Liver (tissue), 3 donors: Measurements from ENCODE around the gene HSDL2.

Source experiments
- FOXA2 ChIP-seq: IDR thresholded peaks from 2 replicates; pipeline ENCODE4 v1.6.1; 2016; ENCODE audit warnings: antibody characterized with exemption
- JUND ChIP-seq, 2 donors: IDR thresholded peaks; 2 replicates each; pipeline ENCODE4 v1.6.1; 2016; ENCODE audit warnings: antibody characterized with exemption in 2 of 2
- RAD21 ChIP-seq, 2 donors: IDR thresholded peaks; 2 replicates each; pipeline ENCODE4 v1.6.1; 2016; ENCODE audit warnings: antibody characterized with exemption in 2 of 2, mild to moderate bottlenecking in 2 of 2
- RXRA ChIP-seq, 2 donors: IDR thresholded peaks; 2 replicates each; pipeline ENCODE4 v1.6.1; 2017 to 2018; ENCODE audit warnings: antibody characterized with exemption in 2 of 2, mild to moderate bottlenecking in 1 of 2
- SP1 ChIP-seq: IDR thresholded peaks from 2 replicates; pipeline ENCODE4 v1.6.1; 2018; ENCODE audit warnings: antibody characterized with exemption, mild to moderate bottlenecking
- TAF1 ChIP-seq: conservative IDR thresholded peaks from 2 replicates; pipeline ENCODE4 v1.6.1; 2016; ENCODE audit warnings: antibody characterized with exemption, mild to moderate bottlenecking
- YY1 ChIP-seq: IDR thresholded peaks from 2 replicates; pipeline ENCODE4 v1.6.1; 2016; ENCODE audit warnings: antibody characterized with exemption, mild to moderate bottlenecking
- TF ChIP-seq, protein P1 (sequence below): fragments of 150-350 bp; IDR thresholded peaks from 2 replicates; pipeline ENCODE4 v1.5.1; 2017; ENCODE audit warnings: improper control_type of control experiment, low read depth, low read length; ENCODE audit not compliant: missing input control
- TF ChIP-seq, protein P2 (sequence below): IDR thresholded peaks from 2 replicates; pipeline ENCODE4 v1.6.1; 2016; ENCODE audit warnings: antibody characterized with exemption, mild to moderate bottlenecking
- TF ChIP-seq, protein P3 (sequence below): IDR thresholded peaks from 2 replicates; pipeline ENCODE4 v1.6.1; 2016; ENCODE audit warnings: antibody characterized with exemption
- TF ChIP-seq, protein P4 (sequence below): IDR thresholded peaks from 2 replicates; pipeline ENCODE4 v1.6.1; 2016; ENCODE audit warnings: antibody characterized with exemption
- TF ChIP-seq, protein P5 (sequence below): IDR thresholded peaks from 2 replicates; pipeline ENCODE4 v1.6.1; 2016; ENCODE audit warnings: antibody characterized with exemption
- donor health status: healthy.
- donor health status: healthy.

DNA sequence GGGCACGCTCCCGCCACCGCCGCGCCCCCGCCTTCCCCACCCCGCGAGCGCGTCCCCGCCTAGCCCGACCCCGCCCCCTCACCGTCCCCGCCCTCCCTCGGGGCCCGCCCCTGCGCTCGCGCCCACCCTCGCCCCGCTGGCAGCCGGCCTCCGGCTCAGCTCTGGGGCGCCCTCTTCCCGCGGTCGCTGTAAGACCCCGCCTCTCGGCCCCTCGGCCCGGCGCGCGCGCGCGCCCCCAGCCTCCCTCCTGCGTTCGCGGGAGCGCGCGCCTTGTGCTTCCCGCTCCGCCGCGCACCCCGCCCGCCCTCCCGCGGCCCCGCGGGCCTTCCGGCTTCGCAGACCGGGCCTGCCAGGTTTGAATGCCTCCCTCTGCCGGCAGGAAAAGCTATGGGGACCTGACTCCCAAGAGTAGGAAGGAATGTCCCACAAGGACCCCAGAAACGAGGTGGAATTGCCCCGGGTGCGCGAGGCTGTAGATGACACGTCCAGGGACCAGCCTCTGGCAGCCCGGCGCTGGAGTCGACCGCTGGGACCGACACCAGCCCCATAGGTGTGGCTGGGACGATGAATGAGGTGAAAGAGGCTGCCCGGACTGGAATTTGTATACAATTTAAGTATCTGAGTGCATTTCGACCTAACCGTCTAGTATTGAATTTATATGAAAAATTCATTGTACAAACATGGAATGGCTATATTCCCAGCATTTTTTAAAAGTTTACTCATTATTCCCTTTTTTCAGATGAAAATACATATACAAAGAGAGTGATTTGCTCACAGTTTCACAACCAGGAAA lies 46.1 kb upstream of the HSDL2 start:
- TF ChIP-seq, protein P1, sequence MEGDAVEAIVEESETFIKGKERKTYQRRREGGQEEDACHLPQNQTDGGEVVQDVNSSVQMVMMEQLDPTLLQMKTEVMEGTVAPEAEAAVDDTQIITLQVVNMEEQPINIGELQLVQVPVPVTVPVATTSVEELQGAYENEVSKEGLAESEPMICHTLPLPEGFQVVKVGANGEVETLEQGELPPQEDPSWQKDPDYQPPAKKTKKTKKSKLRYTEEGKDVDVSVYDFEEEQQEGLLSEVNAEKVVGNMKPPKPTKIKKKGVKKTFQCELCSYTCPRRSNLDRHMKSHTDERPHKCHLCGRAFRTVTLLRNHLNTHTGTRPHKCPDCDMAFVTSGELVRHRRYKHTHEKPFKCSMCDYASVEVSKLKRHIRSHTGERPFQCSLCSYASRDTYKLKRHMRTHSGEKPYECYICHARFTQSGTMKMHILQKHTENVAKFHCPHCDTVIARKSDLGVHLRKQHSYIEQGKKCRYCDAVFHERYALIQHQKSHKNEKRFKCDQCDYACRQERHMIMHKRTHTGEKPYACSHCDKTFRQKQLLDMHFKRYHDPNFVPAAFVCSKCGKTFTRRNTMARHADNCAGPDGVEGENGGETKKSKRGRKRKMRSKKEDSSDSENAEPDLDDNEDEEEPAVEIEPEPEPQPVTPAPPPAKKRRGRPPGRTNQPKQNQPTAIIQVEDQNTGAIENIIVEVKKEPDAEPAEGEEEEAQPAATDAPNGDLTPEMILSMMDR, result peak; percentile 37
- peak; percentile 49 to 73 for TF ChIP-seq RAD21 (IDR thresholded peaks at IDR 0.05)
- TF ChIP-seq JUND (IDR thresholded peaks at IDR 0.05), result no peak
- no peak for TF ChIP-seq TAF1
- no peak for TF ChIP-seq RXRA (IDR thresholded peaks at IDR 0.05)
- peak; percentile 25 for TF ChIP-seq YY1
- no peak for TF ChIP-seq SP1
- TF ChIP-seq, protein P2, sequence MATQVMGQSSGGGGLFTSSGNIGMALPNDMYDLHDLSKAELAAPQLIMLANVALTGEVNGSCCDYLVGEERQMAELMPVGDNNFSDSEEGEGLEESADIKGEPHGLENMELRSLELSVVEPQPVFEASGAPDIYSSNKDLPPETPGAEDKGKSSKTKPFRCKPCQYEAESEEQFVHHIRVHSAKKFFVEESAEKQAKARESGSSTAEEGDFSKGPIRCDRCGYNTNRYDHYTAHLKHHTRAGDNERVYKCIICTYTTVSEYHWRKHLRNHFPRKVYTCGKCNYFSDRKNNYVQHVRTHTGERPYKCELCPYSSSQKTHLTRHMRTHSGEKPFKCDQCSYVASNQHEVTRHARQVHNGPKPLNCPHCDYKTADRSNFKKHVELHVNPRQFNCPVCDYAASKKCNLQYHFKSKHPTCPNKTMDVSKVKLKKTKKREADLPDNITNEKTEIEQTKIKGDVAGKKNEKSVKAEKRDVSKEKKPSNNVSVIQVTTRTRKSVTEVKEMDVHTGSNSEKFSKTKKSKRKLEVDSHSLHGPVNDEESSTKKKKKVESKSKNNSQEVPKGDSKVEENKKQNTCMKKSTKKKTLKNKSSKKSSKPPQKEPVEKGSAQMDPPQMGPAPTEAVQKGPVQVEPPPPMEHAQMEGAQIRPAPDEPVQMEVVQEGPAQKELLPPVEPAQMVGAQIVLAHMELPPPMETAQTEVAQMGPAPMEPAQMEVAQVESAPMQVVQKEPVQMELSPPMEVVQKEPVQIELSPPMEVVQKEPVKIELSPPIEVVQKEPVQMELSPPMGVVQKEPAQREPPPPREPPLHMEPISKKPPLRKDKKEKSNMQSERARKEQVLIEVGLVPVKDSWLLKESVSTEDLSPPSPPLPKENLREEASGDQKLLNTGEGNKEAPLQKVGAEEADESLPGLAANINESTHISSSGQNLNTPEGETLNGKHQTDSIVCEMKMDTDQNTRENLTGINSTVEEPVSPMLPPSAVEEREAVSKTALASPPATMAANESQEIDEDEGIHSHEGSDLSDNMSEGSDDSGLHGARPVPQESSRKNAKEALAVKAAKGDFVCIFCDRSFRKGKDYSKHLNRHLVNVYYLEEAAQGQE, result no peak
- TF ChIP-seq, protein P3, sequence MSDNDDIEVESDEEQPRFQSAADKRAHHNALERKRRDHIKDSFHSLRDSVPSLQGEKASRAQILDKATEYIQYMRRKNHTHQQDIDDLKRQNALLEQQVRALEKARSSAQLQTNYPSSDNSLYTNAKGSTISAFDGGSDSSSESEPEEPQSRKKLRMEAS, result no peak
- TF ChIP-seq FOXA2, result no peak
- TF ChIP-seq, protein P4, sequence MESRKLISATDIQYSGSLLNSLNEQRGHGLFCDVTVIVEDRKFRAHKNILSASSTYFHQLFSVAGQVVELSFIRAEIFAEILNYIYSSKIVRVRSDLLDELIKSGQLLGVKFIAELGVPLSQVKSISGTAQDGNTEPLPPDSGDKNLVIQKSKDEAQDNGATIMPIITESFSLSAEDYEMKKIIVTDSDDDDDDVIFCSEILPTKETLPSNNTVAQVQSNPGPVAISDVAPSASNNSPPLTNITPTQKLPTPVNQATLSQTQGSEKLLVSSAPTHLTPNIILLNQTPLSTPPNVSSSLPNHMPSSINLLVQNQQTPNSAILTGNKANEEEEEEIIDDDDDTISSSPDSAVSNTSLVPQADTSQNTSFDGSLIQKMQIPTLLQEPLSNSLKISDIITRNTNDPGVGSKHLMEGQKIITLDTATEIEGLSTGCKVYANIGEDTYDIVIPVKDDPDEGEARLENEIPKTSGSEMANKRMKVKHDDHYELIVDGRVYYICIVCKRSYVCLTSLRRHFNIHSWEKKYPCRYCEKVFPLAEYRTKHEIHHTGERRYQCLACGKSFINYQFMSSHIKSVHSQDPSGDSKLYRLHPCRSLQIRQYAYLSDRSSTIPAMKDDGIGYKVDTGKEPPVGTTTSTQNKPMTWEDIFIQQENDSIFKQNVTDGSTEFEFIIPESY, result no peak
- TF ChIP-seq, protein P5, sequence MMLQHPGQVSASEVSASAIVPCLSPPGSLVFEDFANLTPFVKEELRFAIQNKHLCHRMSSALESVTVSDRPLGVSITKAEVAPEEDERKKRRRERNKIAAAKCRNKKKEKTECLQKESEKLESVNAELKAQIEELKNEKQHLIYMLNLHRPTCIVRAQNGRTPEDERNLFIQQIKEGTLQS, result no peak
